ENCODE results near the gene JPT2.

JPT2 gene, protein sequence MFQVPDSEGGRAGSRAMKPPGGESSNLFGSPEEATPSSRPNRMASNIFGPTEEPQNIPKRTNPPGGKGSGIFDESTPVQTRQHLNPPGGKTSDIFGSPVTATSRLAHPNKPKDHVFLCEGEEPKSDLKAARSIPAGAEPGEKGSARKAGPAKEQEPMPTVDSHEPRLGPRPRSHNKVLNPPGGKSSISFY

GRCh38 chr16:1677942-1678499 is at the start of gene JPT2:
Gene JPT2 (plus strand): TSS chr16:1678279. CDS start chr16:1678313, 34 bp downstream.
- H3K9me3 Mint-ChIP-seq: no peaks in the 10 kb centered on the region
- H3K27ac Mint-ChIP-seq: peak within 1 kb of the TSS; percentile 80
- H3K4me1 Mint-ChIP-seq (ENCODE audit: low read depth): peaks cover 17% of the 10 kb centered on the region
- H3K4me3 Mint-ChIP-seq: peak within 1 kb of the TSS; percentile 93
- H3K27me3 Mint-ChIP-seq (ENCODE audit: low read depth): no peaks in the 10 kb centered on the region
- peak; percentile 98 for DNase-seq (ENCODE audit: low spot score)
- H3K36me3 Mint-ChIP-seq (ENCODE audit: low read depth): peaks cover 25% of the 10 kb centered on the region

DNA sequence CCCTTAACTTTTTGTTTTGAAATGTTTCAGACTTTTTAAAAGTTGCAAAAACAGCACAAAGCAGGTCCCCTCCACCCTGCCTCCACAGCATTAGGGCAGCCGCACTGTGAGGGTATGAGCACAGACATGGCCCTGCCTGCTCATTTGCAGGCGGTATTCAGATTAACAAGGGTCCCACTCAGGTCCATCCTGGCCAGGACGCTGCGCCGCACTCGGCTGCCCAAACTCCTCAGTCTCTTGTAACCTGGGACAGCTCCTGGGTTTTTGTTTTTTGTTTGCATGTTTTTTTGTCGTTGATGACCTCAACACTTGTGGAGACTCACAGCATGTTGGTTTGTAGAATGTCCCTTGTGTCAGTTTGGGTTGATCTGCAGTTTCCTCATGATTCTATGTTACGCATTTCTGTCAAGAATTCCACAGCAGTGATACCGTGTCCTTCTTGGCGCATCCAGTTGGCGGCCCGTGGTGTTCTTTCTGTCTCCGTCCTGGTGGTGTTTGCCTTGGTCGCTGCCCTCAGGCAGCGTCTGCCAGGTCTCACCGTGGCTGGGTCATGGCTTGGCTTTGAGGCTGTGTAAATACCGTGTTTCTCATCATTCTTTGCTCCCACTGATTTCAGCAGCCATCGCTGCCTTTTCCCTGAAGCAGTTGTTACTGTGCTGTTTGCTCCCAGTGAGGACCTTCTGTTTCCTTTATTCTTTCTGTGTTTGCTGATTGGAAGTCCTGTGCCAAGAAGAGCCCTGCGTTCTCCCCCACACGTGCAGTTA is 47.4 kb upstream of the JPT2 start:
- Mint-ChIP-seq H3K27me3 (ENCODE audit: low read depth) (no peaks in the 10 kb centered on the region), H3K4me3 (no peak overlapping the region), H3K4me1 (ENCODE audit: low read depth) (no peaks in the 10 kb centered on the region), H3K9me3 (no peaks in the 10 kb centered on the region), H3K27ac (no peak overlapping the region), H3K36me3 (ENCODE audit: low read depth) (peaks cover 43% of the 10 kb centered on the region)
- DNase-seq (ENCODE audit: low spot score): no peak

DNA sequence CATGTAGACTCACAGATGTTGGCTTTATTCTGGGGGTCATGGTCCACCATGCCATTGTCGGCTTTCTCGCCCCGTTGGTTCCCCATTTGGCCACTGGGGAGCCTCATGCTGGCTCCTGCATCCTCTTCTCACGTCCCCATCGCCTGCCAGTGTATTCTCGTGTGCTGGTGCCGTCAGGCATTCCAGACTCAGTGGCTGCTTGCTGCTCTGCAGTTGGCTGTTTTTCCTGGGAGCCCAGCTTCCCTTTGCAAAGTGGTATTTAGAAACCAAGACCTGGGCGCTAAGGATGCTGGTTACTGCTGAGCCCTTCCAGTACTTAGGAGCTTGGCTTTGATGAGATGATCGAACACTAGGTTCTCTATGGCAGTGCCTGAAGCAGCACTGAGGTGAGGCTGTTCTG is 46.8 kb upstream of the JPT2 start:
- no peak for DNase-seq (ENCODE audit: low spot score)
- no peak overlapping the region for H3K4me3 Mint-ChIP-seq
- H3K27me3 Mint-ChIP-seq (ENCODE audit: low read depth): no peaks in the 10 kb centered on the region
- peaks cover 39% of the 10 kb centered on the region for H3K36me3 Mint-ChIP-seq (ENCODE audit: low read depth)
- H3K4me1 Mint-ChIP-seq (ENCODE audit: low read depth): no peaks in the 10 kb centered on the region
- H3K9me3 Mint-ChIP-seq: no peaks in the 10 kb centered on the region
- H3K27ac Mint-ChIP-seq: no peak overlapping the region

DNA sequence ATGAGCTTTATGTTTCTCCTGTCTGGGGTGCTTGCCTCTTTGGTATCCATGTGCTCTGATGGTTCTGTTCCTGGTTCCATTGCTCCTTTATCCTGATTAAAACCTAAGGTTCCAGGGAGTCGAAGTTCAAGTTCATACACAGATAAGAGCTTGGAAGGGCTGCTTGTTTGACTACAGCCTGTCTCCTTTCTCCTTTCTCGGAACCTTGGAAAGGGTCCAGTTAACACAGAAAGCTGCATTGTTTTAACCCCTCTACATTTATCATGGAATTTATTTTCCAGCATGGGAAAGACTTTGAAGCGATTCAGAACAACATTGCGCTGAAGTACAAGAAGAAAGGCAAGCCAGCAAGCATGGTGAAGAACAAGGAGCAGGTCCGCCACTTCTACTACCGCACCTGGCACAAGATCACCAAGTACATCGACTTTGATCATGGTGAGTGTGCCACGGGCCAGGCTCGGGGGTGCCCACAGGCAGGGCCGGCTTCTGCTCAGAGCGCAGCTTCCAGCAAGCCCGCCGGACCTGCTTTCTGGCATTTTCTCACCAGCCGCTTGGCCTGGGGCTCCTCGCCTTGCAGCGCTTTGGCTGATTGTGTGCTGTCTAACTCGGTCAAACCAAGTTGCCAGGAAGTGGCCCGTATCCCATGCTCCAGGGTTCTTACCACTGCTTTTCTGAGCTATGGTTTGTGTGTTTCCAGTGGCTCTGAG is 46.0 kb upstream of the JPT2 start:
- Mint-ChIP-seq H3K4me3 (no peak overlapping the region), H3K9me3 (no peaks in the 10 kb centered on the region), H3K27ac (no peak overlapping the region), H3K27me3 (ENCODE audit: low read depth) (no peaks in the 10 kb centered on the region), H3K4me1 (ENCODE audit: low read depth) (no peaks in the 10 kb centered on the region), H3K36me3 (ENCODE audit: low read depth) (peaks cover 31% of the 10 kb centered on the region)
- no peak for DNase-seq (ENCODE audit: low spot score)

- H3K36me3 Mint-ChIP-seq (ENCODE audit: low read depth): peaks cover 31% of the 10 kb centered on the region
- DNase-seq (ENCODE audit: low spot score): no peak
- no peaks in the 10 kb centered on the region for H3K4me1 Mint-ChIP-seq (ENCODE audit: low read depth)
- no peaks in the 10 kb centered on the region for H3K27me3 Mint-ChIP-seq (ENCODE audit: low read depth)
- H3K27ac Mint-ChIP-seq: no peak overlapping the region
- H3K4me3 Mint-ChIP-seq: no peak overlapping the region
- H3K9me3 Mint-ChIP-seq: no peaks in the 10 kb centered on the region
Observed at GRCh38 chr16:1632638-1632970, 45.5 kb upstream of the JPT2 start.

GRCh38 chr16:1633310-1633709 is 44.8 kb upstream of the JPT2 start:
- H3K36me3 Mint-ChIP-seq (ENCODE audit: low read depth): peaks cover 35% of the 10 kb centered on the region

DNA sequence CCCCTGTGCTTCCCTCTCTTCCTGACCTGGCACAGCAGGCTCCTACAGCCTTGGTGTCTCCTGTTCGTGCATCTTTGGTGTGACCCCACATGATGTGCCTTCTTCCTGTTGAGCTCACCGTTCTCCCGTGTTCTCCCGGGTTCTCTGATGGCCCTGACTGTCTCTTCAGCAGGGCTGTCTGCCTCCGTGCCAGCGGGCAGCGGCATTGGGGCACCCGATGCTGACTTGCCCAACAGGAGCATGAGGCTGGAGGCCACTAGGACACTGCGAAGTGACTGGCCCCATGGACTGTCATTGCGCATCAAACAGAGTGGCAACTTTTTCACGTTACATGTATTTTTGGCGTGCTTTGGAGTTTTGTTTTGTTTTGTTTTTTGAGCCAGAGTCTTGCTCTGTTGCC is 43.5 kb upstream of the JPT2 start:
- Mint-ChIP-seq H3K27me3 (ENCODE audit: low read depth) (no peaks in the 10 kb centered on the region), H3K27ac (no peak overlapping the region), H3K36me3 (ENCODE audit: low read depth) (peaks cover 41% of the 10 kb centered on the region)

More at GRCh38 chr16:1633310-1633709, 44.8 kb upstream of the JPT2 start:
- Mint-ChIP-seq H3K27ac (no peak overlapping the region), H3K4me3 (no peak overlapping the region), H3K4me1 (ENCODE audit: low read depth) (no peaks in the 10 kb centered on the region), H3K9me3 (no peaks in the 10 kb centered on the region), H3K27me3 (ENCODE audit: low read depth) (no peaks in the 10 kb centered on the region)
- no peak for DNase-seq (ENCODE audit: low spot score)

DNA sequence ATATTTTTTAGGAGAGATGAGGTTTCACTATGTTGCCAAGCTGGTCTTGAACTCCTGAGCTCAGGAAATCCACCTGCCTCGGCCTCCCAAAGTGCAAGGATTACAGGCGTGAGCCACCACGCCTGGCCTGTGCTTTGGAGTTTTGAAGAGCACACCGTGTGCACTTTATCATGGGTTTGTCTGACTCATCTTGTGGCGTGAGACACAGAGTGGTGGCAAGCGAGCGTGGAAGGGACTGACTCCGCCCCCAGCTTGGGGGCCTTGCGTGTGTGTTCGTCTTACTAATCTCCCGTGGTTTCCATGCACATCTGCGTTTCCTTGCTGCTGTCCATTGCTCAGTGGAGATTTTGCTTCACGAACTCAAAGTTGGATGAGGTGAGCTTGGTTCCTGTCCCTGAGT is 43.0 kb upstream of the JPT2 start:
- Mint-ChIP-seq H3K36me3 (ENCODE audit: low read depth) (peaks cover 41% of the 10 kb centered on the region), H3K27me3 (ENCODE audit: low read depth) (no peaks in the 10 kb centered on the region), H3K4me1 (ENCODE audit: low read depth) (no peaks in the 10 kb centered on the region), H3K9me3 (no peaks in the 10 kb centered on the region), H3K27ac (no peak overlapping the region), H3K4me3 (no peak overlapping the region)
- no peak for DNase-seq (ENCODE audit: low spot score)

More for the DNA sequence above, 43.5 kb upstream of the JPT2 start:
- no peak for DNase-seq (ENCODE audit: low spot score)
- Mint-ChIP-seq H3K9me3 (no peaks in the 10 kb centered on the region), H3K4me3 (no peak overlapping the region), H3K4me1 (ENCODE audit: low read depth) (no peaks in the 10 kb centered on the region)

GRCh38 chr16:1637526-1637925 is 40.6 kb upstream of the JPT2 start:
- peaks cover 50% of the 10 kb centered on the region for H3K36me3 Mint-ChIP-seq (ENCODE audit: low read depth)
- no peaks in the 10 kb centered on the region for H3K9me3 Mint-ChIP-seq
- H3K27me3 Mint-ChIP-seq (ENCODE audit: low read depth): no peaks in the 10 kb centered on the region
- no peaks in the 10 kb centered on the region for H3K4me1 Mint-ChIP-seq (ENCODE audit: low read depth)
- no peak for DNase-seq (ENCODE audit: low spot score)
- H3K27ac Mint-ChIP-seq: no peak overlapping the region
- no peak overlapping the region for H3K4me3 Mint-ChIP-seq

DNA sequence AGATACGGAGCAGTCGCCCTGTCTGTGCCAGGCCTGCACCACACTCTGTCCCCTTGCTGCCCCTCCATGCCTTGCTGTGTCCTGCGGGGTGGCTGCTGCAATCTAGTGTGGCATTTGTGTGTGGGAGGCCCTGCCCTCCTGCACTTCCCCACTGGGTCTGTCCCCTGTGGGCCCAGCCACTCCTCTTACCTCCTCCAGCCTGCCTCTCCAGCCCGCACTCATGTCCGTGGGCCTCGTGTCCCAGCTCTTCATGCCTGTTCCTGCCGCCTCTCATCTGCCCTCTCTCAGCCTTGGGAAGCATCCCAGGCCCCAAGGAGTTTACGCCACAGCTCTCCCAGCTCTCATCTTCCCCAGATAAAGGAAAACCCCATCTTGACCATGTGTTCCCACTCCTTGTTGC is 39.3 kb upstream of the JPT2 start:
- H3K27me3 Mint-ChIP-seq (ENCODE audit: low read depth): no peaks in the 10 kb centered on the region
- no peak for DNase-seq (ENCODE audit: low spot score)
- peaks cover 50% of the 10 kb centered on the region for H3K36me3 Mint-ChIP-seq (ENCODE audit: low read depth)
- no peaks in the 10 kb centered on the region for H3K9me3 Mint-ChIP-seq
- no peak overlapping the region for H3K4me3 Mint-ChIP-seq
- H3K4me1 Mint-ChIP-seq (ENCODE audit: low read depth): no peaks in the 10 kb centered on the region
- H3K27ac Mint-ChIP-seq: no peak overlapping the region

GRCh38 chr16:1639282-1639681 is 38.8 kb upstream of the JPT2 start:
- Mint-ChIP-seq H3K27me3 (ENCODE audit: low read depth) (no peaks in the 10 kb centered on the region), H3K4me1 (ENCODE audit: low read depth) (no peaks in the 10 kb centered on the region), H3K36me3 (ENCODE audit: low read depth) (peaks cover 48% of the 10 kb centered on the region), H3K9me3 (no peaks in the 10 kb centered on the region), H3K27ac (no peak overlapping the region), H3K4me3 (no peak overlapping the region)
- DNase-seq (ENCODE audit: low spot score): no peak

DNA sequence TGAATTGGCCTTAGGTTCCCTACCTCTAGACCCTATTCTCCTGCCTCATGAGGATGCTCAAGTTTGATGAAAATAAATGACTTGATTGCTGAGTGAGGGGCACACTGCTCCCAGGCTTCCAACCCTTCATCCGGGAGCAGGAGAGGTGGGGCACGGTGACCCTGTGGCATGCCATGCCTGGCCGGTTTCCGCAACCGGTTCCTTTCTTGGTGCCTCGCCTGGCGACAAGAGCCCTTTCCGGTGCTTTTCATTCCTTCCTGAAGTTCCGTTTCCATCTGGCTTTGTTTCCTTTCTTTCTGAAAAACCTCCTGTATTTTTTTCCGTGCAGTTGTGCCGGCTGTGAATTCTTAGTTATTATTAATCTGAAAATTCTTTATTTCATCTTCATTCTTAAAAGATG is 38.2 kb upstream of the JPT2 start:
- no peak overlapping the region for H3K4me3 Mint-ChIP-seq
- no peaks in the 10 kb centered on the region for H3K9me3 Mint-ChIP-seq
- DNase-seq (ENCODE audit: low spot score): no peak
- no peak overlapping the region for H3K27ac Mint-ChIP-seq
- no peaks in the 10 kb centered on the region for H3K4me1 Mint-ChIP-seq (ENCODE audit: low read depth)
- H3K27me3 Mint-ChIP-seq (ENCODE audit: low read depth): no peaks in the 10 kb centered on the region
- H3K36me3 Mint-ChIP-seq (ENCODE audit: low read depth): peaks cover 46% of the 10 kb centered on the region

- no peaks in the 10 kb centered on the region for H3K27me3 Mint-ChIP-seq (ENCODE audit: low read depth)
- no peak overlapping the region for H3K4me3 Mint-ChIP-seq
- H3K4me1 Mint-ChIP-seq (ENCODE audit: low read depth): peaks cover 1% of the 10 kb centered on the region
- DNase-seq (ENCODE audit: low spot score): no peak
- H3K9me3 Mint-ChIP-seq: no peaks in the 10 kb centered on the region
- no peak overlapping the region for H3K27ac Mint-ChIP-seq
- peaks cover 47% of the 10 kb centered on the region for H3K36me3 Mint-ChIP-seq (ENCODE audit: low read depth)
Observed at GRCh38 chr16:1640261-1640941, 37.7 kb upstream of the JPT2 start.

DNA sequence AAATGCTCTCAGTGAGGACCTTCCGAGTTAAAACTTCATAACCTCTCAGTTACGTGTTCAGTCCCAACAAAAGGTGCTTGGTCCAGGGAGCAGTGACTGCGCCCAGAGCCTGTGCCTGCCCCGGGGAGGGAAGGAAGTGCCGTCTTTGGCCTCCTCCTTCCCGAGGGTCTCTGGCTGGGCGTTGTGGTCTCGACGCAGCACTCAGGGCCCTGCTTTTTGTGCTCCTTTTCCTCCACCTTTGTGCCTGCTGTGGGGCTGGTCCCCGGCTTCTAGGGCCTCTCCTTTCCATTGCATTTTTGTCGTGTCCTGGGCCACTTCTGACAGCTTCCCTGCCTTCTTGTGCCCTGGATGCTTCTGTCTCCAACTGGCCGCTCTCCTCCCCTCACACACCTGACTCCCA is 36.8 kb upstream of the JPT2 start:
- Mint-ChIP-seq H3K36me3 (ENCODE audit: low read depth) (peaks cover 53% of the 10 kb centered on the region), H3K27ac (no peak overlapping the region), H3K4me1 (ENCODE audit: low read depth) (peaks cover 10% of the 10 kb centered on the region), H3K27me3 (ENCODE audit: low read depth) (no peaks in the 10 kb centered on the region), H3K4me3 (no peak overlapping the region), H3K9me3 (no peaks in the 10 kb centered on the region)
- no peak for DNase-seq (ENCODE audit: low spot score)
